Adrenal gland (tissue), 12 donors: ENCODE data around the gene SERGEF. TPM values are rescaled to one million over a fixed set of nuclear protein-coding genes. Genes with fewer than 3 reads are reported as not detected.

Experiments used
- DNase-seq, 7 donors: peaks; one replicate each; pipeline ENCODE4 v3.0.0-alpha.2; 2019 to 2020
- H3K27ac ChIP-seq, 5 donors: fragments of 200-600 bp; sonication (generic) in 4 of 5; 1 replicate in 3 of 5; 2 replicates in 2 of 5; pipeline versions ENCODE4 v1.5.1 to v1.8.0; 2016 to 2020; ENCODE audit warnings: mild to moderate bottlenecking in 1 of 5
- H3K27me3 ChIP-seq: fragments of 200-600 bp; 2 replicates; pipeline ENCODE4 v1.8.0; 2021
- H3K36me3 ChIP-seq, 2 donors: fragments of 200-600 bp; replicated peaks in 1 of 2; 1 replicate in 1 of 2; 2 replicates in 1 of 2; pipeline versions ENCODE4 v1.5.1 to v1.8.0; 2018 to 2022
- H3K4me1 ChIP-seq, 2 donors: fragments of 200-600 bp; replicated peaks in 1 of 2; 1 replicate in 1 of 2; 2 replicates in 1 of 2; pipeline versions ENCODE4 v1.5.1 to v1.8.0; 2018 to 2021
- H3K4me3 ChIP-seq, 4 donors: fragments of 200-600 bp; sonication (generic) in 3 of 4; one replicate each; pipeline ENCODE4 v1.5.1; 2016 to 2018
- H3K9me3 ChIP-seq, 3 donors: fragments of 200-600 bp; sonication (generic) in 1 of 3; replicated peaks in 1 of 3; 1 replicate in 2 of 3; 2 replicates in 1 of 3; pipeline versions ENCODE4 v1.5.1 to v1.8.0; 2016 to 2021
- CTCF ChIP-seq, 6 experiments: fragments of 450-650 bp in 4 of 6; fragments of 200-600 bp in 2 of 6; sonication (generic) in 1 of 6; IDR thresholded peaks; 1 replicate in 5 of 6; 2 replicates in 1 of 6; pipeline versions ENCODE4 v1.5.1 to v1.8.0; 2016 to 2021; ENCODE audit warnings: antibody characterized with exemption in 6 of 6, mild to moderate bottlenecking in 2 of 6, moderate library complexity in 1 of 6
- POLR2A ChIP-seq, 2 donors: fragments of 450-650 bp; IDR thresholded peaks; one replicate each; pipeline ENCODE4 v1.6.1; 2017; ENCODE audit warnings: antibody characterized with exemption in 2 of 2, mild to moderate bottlenecking in 2 of 2, moderate library complexity in 1 of 2
- WGBS, 4 donors: extraction: QIAGEN DNeasy Blood & Tissue Kit in 2 of 4; methylation state at CpG; one replicate each; pipeline versions ENCODE4 v1.1.5 to v1.1.7; 2013 to 2017; 5-methylcytosine and 5-hydroxymethylcytosine counted together
- intact Hi-C, 2 donors: fragments of 100-400 bp; cut with DNase I; formaldehyde crosslinking; loops; one replicate each; pipeline versions ENCODE4 v1.14.1 to v1.15.0; 2022 to 2023
- polyA plus RNA-seq, 3 donors: library from polyadenylated mRNA; stranded (reverse); fragments of 200-250 nt in 2 of 3; fragments of 350-450 nt in 1 of 3; fragmentation: Illumina TruSeq in 1 of 3; extraction: RNeasy Lipid Tissue Mini Kit (QIAGEN cat#74804) in 1 of 3; gene quantifications; one replicate each; pipeline ENCODE4 v1.2.3, GENCODE V29; 2013 to 2014
- total RNA-seq, 9 donors: library from RNA; depleted of rRNA in 4 of 9; stranded (reverse); fragments of >200 nt in 4 of 9; fragments of 120-200 nt in 1 of 9; fragmentation: NEBNext Ultra II Directional in 1 of 9; extraction: Animal tissue kit (Norgen Biotek cat#: 25700) in 1 of 9; gene quantifications; one replicate each; pipeline versions ENCODE4 v1.1.0 to v1.2.4, GENCODE V29; 2013 to 2023
- donor health status: healthy with polysubstance abuse.
- donor health status: Bipolar disorder and iron deficiency.
- donor health status: DM: yes; HTN: yes; CAD: no.
- donor health status: DM: no; HTN: no; CAD: no.
- donor health status: DM: no; HTN: no; CAD: no.
- donor health status: DM: yes; HTN: yes; CAD: no.

Gene SERGEF
- total and polyA plus RNA-seq, 12 donors, result 21.7 to 216 (median 38.4) TPM

DNA sequence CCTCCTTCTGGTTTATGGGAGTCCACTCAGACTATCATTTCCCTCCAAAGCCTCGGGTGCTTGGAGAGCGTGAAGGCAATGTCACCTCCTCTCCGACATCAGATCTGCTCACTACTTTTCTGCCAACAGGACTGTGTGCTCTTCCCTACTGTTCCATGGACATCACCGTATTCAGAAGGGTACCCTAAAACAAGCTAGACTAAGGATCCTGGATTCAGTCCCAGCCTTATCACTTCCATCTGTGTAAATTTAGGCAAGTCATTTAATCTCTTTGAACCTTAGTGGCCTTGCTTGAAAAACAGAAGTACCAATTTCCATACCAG lies 200.0 kb downstream of the SERGEF start:
- intact Hi-C loops, result no loop called here
- no peak for TF ChIP-seq CTCF (IDR thresholded peaks at IDR 0.05)
- TF ChIP-seq POLR2A (IDR thresholded peaks at IDR 0.05), result no peak
- Histone ChIP-seq H3K27me3 (no peaks in the 10 kb centered on the region), H3K9me3 (no peaks in the 10 kb centered on the region), H3K27ac (no peak overlapping the region), H3K4me3 (no peak overlapping the region), H3K4me1 (peaks cover 0 to 14% of the 10 kb centered on the region in 2 donors), H3K36me3 (no peaks in the 10 kb centered on the region)
- DNase-seq, result no peak
- WGBS, 4 donors, result 85 to 94% (median 87%) methylated on average over 4 of the region's 4 CpGs

DNA sequence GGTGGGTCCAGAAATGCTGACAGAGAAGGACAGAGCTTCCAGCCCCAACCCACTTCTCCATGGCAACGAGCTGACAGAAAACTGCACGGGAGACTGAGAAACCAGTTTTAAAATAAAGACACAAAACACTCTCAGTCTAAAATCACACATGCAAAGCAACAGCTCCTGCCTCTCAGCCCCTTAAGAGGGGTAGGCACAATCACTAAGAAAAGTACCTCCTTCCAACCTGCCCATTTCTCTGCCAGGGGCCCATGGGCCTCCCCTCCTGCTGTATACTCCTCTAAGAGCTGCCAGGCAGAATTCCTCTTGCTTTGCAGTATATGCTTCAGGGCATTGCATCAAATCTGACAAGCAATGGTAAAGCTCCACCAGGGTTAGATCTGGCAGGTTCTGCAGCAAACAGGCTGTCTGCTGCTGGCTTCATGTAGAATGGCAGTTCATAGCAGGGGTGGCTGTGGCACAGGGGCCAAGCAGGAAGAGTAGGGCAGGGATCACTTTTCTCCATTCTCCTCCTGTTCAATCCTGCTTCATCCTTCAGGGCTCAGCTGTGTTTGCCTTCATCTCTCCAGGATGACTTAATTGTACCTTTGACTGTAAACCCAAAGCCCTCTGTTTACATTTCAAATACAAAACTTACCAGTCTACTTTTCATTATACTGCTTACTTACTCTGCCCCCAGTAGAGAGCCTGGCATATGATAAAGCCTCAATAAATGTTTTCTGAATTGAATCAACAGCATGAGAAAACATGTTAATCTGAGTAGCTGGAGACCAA lies 200.6 kb downstream of the SERGEF start:
- Histone ChIP-seq H3K9me3 (no peaks in the 10 kb centered on the region), H3K4me3 (no peak overlapping the region), H3K36me3 (no peaks in the 10 kb centered on the region), H3K27me3 (no peaks in the 10 kb centered on the region), H3K27ac (no peak overlapping the region), H3K4me1 (peaks cover 0 to 14% of the 10 kb centered on the region in 2 donors)
- 46 to 90% (median 73%) methylated on average over 2 of the region's 2 CpGs for WGBS, 4 donors
- intact Hi-C loops, result no loop called here
- no peak for TF ChIP-seq POLR2A (IDR thresholded peaks at IDR 0.05)
- TF ChIP-seq CTCF (IDR thresholded peaks at IDR 0.05), result no peak
- DNase-seq, result no peak

- WGBS, 4 donors, result 83 to 88% (median 85%) methylated on average over 7 of the region's 7 CpGs
- TF ChIP-seq POLR2A (IDR thresholded peaks at IDR 0.05), result no peak
- TF ChIP-seq CTCF (IDR thresholded peaks at IDR 0.05), result no peak
- Histone ChIP-seq H3K27me3 (no peaks in the 10 kb centered on the region), H3K4me3 (no peak overlapping the region), H3K9me3 (no peaks in the 10 kb centered on the region), H3K4me1 (peaks cover 0 to 7% of the 10 kb centered on the region in 2 donors), H3K27ac (no peak overlapping the region), H3K36me3 (no peaks in the 10 kb centered on the region)
- intact Hi-C loops, result no loop called here
- no peak for DNase-seq
These were observed 201.5 kb downstream of the SERGEF start for GRCh38 chr11:17811352-17811751.

DNA sequence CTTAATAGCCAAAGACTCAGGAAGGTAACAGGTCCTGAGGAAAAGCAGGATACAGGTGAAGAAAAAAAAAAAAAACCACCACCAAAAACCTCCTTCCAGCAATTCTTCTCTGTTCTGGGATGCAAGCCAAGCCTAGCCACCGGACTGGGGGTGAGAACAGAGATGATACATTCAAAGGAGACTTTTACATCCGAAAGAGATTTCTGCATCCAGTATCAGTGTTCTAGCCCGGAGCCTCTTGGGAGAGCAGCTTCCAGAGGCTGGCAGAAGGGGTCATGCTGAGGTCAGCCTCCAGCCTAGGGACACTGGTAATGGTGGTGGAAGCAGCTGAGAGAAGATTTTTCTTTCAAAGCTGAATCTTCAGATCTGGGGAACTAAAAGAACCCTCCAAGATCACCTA lies 202.1 kb downstream of the SERGEF start:
- H3K36me3 ChIP-seq, result no peaks in the 10 kb centered on the region
- no peak overlapping the region for H3K4me3 ChIP-seq
- TF ChIP-seq CTCF (IDR thresholded peaks at IDR 0.05) (no peak), POLR2A (IDR thresholded peaks at IDR 0.05) (no peak)
- DNase-seq, result peak in 6 of 7 donors; percentile 10 to 65 (median 23)
- no peaks in the 10 kb centered on the region for H3K9me3 ChIP-seq
- intact Hi-C loops, result no loop called here
- H3K27me3 ChIP-seq, result no peaks in the 10 kb centered on the region
- H3K4me1 ChIP-seq, result peaks cover 0 to 7% of the 10 kb centered on the region in 2 donors
- 51 to 69% (median 58%) methylated on average over 3 of the region's 3 CpGs for WGBS, 4 donors
- H3K27ac ChIP-seq, result no peak overlapping the region
